GM19395 (cell line): ENCODE data around the gene RUNX1.
"Not testable (repeated sequence)": the region's sequence is repeated elsewhere in the genome, so short reads cannot be mapped to it uniquely, and the experiment has no call there.

Experiments used
- ATAC-seq: cut with Tn5 transposase; IDR thresholded peaks from one replicate; pipeline ENCODE4 v1.9.1; 2021; ENCODE audit warnings: mild to moderate bottlenecking, moderate library complexity; ENCODE audit not compliant: unreplicated experiment

Gene RUNX1

GRCh38 chr21:34974162-34974981 is 74.7 kb downstream of the RUNX1 start:
- peak; percentile 96 for ATAC-seq

GRCh38 chr21:34973685-34974084 is 75.4 kb downstream of the RUNX1 start:
- no peak for ATAC-seq

- no peak for ATAC-seq
These were observed 77.4 kb downstream of the RUNX1 start for GRCh38 chr21:34971656-34972055.

- ATAC-seq = no peak
These were observed 78.5 kb downstream of the RUNX1 start for GRCh38 chr21:34970566-34970965.

GRCh38 chr21:34970167-34970500 is 79.0 kb downstream of the RUNX1 start:
- no peak for ATAC-seq

DNA sequence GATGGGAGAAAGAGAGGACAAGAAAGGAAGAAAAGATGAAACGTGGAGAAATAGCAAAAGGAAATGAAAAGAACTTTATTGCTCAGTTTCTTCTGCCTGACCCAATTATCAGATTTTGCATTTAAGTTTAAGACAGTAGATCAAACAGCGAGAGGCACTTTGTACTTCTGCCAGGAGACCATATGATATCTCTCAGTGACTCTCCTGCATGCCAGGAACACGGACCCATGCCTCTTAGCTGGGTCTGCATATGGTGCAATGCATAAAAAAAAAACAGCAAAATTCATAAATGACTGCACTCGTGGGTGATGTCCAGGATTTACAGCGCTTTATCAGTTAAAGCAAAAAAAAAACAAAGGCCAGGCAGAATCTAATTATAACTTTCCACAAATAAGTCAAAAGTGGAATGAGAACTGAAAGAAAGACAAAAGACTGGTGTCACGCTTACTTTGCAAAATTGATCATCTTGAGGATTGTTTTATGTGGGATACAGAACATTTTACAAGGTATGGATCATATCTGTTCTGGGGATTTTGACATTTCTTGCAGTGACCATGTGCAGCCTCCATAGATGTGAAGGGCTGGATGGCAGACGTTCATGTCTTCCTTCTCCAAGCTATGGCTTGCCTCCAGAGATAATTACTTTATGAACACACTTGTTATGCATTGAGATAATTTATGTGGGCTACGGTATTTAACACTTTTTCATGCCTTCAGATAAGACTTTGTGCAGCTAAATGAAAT is 79.5 kb downstream of the RUNX1 start:
- no peak for ATAC-seq

DNA sequence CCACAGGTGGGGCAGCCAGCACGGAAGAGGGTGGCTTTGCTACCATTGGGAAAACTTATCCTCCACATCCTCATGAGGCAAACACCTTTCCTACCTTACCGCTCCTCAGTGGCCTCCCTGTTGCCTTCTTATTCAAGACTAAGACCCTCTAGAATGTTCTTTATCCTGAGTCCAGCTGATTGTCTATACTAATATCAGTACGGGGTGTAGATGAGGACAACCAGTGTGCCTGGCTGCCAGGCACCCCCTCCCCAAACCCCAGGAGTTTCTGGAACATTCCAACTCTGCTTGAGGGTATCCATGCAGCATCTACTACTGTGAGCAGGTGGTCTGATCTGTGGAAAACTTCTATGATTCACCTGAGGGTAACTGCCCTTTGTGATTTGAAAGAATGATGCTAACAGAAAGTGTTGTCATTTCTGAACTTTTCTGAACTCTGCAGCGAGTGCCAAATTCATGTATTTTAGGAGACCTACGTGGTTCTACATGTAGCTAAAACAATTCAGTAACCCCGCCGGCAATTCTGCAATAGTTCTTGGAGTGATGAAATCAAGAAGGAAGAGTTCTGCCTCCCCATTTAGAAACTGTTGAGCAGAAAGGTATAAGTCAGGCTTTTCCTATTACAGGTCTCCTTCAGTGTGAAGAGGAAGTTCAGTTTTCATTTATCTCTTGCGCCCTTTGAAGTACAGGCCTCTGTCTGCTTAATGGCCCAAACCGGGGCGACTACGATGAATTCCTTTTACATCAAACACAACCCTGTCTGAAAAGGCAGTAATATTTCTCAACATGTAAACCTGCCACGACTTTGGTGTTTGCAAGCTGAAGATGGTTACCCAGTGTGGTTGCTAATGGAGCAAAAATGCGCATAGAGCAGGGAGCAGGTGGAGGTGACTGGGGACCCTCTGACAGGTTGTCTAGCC is 80.4 kb downstream of the RUNX1 start:
- no peak for ATAC-seq

DNA sequence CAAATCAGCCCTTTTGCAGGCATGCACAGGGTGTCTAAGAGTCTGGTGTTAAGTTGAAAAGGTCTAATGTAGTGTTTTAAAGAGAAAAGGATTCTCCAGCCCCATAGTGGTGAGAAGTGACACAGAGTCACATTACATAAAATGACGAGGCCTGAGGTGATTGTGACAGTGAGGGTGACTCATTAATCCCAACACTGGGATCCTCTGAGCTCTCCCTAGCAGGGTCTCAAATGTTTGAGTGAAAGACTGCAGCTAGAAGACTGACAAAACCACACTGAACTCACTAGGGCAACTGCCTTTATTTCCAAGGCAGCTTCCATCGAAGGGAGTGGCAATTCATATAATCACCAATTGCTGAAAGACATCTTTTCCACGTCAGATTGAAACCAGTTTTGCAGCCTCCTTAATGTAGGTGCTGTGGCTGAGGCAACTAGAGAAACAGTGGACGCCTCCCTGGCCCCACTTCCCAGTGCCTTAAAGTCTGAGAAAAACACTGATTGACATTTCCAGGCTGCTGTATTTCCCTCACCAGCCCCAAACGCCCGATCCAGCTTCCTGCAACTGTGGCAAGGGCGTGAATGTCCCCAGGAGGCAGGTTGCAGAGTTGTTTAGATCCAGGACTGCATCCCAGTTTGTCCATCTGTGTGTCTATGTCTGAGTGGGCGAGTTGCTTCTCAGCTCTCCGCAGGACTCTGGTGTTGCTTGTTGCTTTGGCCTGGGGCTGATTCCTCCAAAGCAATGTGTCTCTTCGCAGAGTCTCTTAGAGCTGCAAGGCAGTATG is 81.4 kb downstream of the RUNX1 start:
- no peak for ATAC-seq

DNA sequence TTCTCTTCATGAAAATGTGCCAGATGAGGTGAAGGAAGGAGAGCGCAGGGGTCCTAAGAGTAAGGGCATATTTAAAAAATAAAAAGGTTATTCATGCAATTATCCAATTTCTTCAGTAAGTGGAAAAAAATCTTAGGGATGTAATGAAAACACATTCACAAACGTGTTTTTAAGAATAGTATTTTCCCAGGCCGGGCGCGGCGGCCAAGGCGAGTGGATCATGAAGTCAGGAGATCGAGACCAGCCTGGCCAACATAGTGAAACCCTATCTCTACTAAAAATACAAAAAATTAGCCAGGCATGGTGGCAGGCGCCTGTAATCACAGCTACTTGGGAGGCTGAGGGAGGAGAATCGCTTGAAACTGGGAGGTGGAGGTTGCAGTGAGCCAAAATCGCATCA is 82.2 kb downstream of the RUNX1 start:
- ATAC-seq = not testable (repeated sequence)

GRCh38 chr21:34965200-34966174 is 83.6 kb downstream of the RUNX1 start:
- ATAC-seq = no peak

DNA sequence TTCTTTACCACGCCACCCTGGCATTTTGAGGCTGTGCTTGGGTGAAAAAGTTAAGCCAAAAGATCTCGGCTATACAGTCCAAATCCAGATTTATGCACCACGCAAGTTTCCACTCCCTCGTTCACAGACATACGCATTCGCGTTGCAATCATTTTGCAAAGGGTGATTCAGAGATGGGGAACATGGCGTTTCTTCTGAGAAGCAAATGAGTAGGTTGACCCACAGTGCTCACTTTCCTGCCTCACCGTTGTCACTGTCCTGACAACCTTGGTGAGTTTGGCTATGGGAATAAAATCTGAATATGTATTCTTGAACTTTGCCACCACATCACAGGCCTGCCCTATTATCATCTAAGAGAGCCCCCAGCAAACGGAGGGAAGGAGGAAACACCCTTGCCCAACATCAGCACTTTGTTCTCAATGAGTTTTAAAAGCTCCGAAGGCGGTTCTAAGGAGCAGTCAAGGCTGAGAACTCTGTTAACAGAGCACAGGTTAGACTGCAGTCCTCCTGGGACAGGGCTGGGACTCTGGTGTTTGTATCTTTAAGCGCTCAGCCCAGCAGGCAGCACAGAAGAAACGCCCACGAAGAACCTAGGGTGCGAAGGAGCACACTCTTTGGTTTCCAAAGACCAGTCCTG is 86.4 kb downstream of the RUNX1 start:
- ATAC-seq = no peak

GRCh38 chr21:34962136-34962535 is 87.0 kb downstream of the RUNX1 start:
- ATAC-seq = no peak

DNA sequence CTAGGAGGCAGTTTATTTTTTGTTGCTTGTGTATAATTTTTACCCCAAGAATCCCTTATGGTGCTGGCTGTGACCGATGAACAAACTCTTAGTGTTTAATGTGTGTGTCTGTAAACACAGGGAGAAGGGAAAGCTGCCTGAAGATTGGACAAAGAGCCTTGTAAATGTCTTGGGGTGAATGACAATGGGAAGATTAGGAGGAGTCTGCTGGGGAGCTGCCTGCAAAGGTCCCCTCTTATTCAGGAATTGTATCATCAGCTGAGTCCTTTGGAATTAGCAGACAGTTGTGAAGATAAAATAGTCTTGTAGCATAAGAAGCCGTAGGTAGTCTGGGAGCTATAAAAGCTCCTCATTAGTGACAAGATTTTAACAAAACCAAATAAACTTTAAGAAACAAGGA is 88.4 kb downstream of the RUNX1 start:
- no peak for ATAC-seq

DNA sequence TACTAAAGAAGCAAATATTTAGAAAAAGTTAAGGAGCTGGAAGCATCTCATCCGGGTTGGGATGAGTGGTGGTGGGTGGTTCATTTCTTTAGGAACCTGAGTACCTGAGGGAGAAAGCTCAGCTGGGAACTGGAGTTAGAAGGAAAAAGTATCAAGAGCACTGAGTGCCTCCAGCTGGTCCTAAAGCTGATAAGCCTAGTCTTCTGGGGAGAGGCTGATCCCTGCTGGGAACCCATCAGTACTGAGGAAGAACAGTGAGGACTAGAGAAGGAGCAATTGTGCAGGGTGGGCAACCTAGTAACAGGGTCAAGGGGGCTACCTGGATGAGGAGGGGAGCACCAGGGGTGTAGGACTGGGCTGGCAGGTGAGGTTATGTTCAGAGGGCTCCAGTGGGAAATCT is 89.5 kb downstream of the RUNX1 start:
- no peak for ATAC-seq

DNA sequence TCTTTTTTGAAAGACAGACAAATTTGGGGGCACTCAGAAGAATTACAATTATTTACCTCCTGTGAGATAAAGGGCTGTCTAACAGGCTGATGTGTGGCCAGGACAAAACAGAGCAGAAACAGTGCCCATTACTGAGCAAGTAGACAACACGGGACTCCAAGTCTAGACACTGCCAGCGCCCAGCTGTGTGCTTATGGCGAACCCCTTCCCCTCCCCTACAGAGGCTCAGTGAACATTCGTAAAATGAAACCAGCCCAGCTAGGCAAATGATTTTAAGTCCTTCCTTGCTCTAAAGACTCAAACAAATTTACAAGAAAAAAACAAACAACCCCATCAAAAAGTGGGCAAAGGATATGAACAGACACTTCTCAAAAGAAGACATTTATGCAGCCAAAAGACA is 91.1 kb downstream of the RUNX1 start:
- ATAC-seq = no peak

- no peak for ATAC-seq
These were observed 92.4 kb downstream of the RUNX1 start for GRCh38 chr21:34956416-34957316.

- no peak for ATAC-seq
These were observed 95.2 kb downstream of the RUNX1 start for GRCh38 chr21:34953950-34954349.

DNA sequence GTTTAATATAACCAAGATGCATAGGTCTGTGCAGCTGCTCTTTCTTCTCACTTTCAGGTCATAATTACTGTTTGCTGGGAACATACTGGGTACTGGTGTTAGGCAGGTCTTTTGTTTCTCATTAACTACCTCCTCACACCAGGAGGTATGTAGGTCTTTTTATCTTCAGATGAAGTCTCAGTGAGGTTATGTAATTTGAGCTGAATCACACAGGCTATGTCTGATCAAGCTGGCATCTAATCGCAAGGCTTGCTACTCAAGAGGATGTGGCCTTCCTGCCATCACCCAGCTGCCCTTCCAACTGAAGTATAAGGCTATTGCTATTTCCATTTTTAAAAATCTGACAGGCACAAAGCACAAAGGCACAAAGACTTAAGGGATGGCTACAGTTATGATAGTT is 96.4 kb downstream of the RUNX1 start:
- no peak for ATAC-seq
